ENCODE results near the gene MROH7. TPM values are rescaled to one million over a fixed set of nuclear protein-coding genes. Genes with fewer than 3 reads are reported as not detected.

The MROH7 gene
- under 0.01 and 0.14 TPM in 2 replicates for total RNA-seq

DNA sequence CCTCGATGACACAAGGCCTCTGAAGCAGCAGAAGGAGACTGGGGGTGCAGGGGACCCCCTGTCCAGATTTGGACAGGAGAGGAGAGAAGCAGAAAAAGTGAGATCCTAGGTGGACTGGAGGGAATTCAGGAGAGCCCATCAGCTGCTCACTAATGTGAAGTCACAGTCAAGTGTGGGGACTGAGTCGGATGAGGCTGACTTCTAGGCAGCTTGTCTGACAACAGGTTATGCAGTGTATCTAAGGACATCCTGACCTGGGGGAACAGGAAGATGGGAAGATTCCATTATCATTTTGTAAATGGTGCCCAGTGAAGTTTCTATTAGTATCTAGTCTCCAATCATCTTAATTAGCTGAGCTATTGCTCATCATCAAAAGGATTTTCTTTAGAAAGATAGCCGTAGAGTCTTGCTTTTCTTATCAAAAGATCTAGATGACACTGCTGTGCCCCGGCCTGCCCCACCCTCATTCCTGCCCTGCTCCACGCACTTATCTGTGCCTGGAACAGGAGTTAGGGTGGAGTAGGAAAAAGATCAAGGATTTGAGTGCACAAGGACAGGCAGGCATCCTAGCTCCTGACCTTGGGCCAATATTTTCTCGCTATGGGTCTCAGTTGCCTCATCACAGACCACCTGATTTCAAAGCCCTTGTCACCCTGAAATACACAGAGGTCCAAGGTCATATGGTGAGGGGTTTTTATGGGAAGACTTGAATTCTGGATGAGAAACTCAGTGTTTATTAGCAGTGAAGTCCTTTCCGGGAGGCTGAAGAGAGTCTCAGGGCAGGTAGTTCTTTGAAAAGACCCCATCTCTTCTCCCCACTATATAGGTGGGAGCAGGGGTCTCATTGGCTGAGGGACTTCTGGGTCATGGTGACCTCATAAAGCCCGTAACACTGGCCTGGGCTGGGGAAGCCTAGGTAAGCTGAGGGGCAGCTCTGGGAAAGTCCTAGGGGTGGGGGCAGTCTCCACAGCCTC, at the start of gene MROH7:
Gene MROH7, plus strand, starts transcription at position 924 of the 974 bp plus-strand sequence. CDS start 11,141 bp downstream, outside the sequence.

GRCh38 chr1:54623216-54624007, 18.2 kb upstream of the MROH7 start, which contains the start of gene FAM151A:
TSS of gene FAM151A (minus strand) at chr1:54623525. CDS start at chr1:54623395, 130 bp downstream.

DNA sequence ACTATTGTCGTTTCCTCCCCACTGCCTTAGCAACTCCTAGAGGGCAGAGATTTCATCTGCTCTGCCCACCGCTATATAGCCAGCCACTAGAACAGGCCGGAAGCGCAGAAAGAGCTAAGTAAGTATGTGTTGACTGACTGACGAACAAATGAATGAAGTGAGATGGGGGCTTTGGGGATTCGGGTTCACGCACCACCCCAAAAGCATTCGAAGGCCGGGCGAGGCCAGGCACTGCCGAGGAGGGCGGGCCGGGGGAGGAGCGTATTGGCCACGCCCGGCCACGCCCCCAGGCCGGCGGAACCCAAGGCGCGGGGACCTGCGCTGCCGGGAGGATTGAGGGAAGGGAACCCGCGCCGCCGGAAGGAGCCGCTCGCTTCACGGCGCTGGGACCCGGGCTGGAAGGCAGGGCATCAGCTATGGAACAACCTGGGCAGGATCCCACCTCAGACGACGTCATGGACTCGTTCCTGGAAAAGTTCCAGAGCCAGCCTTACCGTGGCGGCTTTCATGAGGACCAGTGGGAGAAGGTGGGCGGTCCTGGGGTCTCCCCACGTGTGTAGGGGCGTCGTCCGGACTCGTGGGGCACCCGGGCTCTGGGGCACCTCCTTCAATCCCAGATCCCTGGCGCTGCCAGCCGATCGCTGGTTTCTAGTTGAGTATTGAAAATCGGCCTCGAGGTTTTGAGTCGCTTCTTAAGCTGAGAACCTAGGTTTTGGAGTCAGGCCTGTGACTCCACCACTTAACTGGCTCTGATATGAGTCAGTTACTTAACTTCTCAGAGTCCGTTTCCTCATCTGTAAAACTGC, 74.1 kb downstream of the MROH7 start, which contains the start of gene TTC4:
Gene TTC4, plus strand, starts transcription at position 369 of the 806 bp plus-strand sequence. Its CDS starts 48 bp downstream, at position 417.

Other genes with a start within 250 kb of the MROH7 start
- gene SSBP3, start 235.4 kb upstream of the MROH7 start, total RNA-seq, result 27.3 and 31.1 TPM in 2 replicates
- gene ACOT11, start 93.6 kb upstream of the MROH7 start, total RNA-seq, result 4.1 and 8.7 TPM in 2 replicates
- not detected in 2 replicates for gene FAM151A, start 18.3 kb upstream of the MROH7 start, total RNA-seq
- gene TTC4, start 74.1 kb downstream of the MROH7 start, total RNA-seq, result 41.6 and 47.0 TPM in 2 replicates
- 2.0 and 4.1 TPM in 2 replicates for gene PARS2, start 122.7 kb downstream of the MROH7 start, total RNA-seq
- not detected in 2 replicates for gene TTC22, start 159.5 kb downstream of the MROH7 start, total RNA-seq
- gene DHCR24, start 245.4 kb downstream of the MROH7 start, total RNA-seq, result 116 and 244 TPM in 2 replicates